HepG2 (cell line): Measurements from ENCODE around the gene KLF15. TPM values are rescaled to one million over a fixed set of nuclear protein-coding genes. Genes with fewer than 3 reads are reported as not detected.

Experiments
- AGO2 ChIP-seq: fragments of 200-400 bp; formaldehyde crosslinking; optimal IDR thresholded peaks from 2 replicates; pipeline ENCODE3; 2017; ENCODE audit warnings: mild to moderate bottlenecking, low read depth, low read length, moderate library complexity
- AHDC1 ChIP-seq: sonication (generic); formaldehyde crosslinking; IDR thresholded peaks from 2 replicates; pipeline ENCODE4 v1.5.1; 2020; ENCODE audit warnings: mild to moderate bottlenecking, missing genetic modification reagents, borderline replicate concordance
- DR1 ChIP-seq: sonication (generic); formaldehyde crosslinking; IDR thresholded peaks from 2 replicates; pipeline ENCODE4 v1.8.0; 2021; ENCODE audit warnings: mild to moderate bottlenecking, missing genetic modification reagents, inconsistent platforms
- KDM5B ChIP-seq: sonication (generic); formaldehyde crosslinking; IDR thresholded peaks from 2 replicates; pipeline ENCODE4 v1.4.0; 2020; ENCODE audit warnings: missing genetic modification reagents, mild to moderate bottlenecking, borderline replicate concordance
- KLF11 ChIP-seq: IDR thresholded peaks from 2 replicates; pipeline ENCODE4 v1.6.1; 2016; ENCODE audit warnings: missing compliant biosample characterization
- MTA3 ChIP-seq: sonication (generic); formaldehyde crosslinking; IDR thresholded peaks from 2 replicates; pipeline ENCODE4 v1.4.0; 2020; ENCODE audit warnings: missing genetic modification reagents
- REST ChIP-seq, 2 experiments: IDR thresholded peaks; 2 replicates each; pipeline ENCODE4 v1.6.1; 2011 to 2012; ENCODE audit warnings: low read length in 2 of 2, borderline replicate concordance in 1 of 2, low read depth in 1 of 2, mild to moderate bottlenecking in 1 of 2, moderate library complexity in 1 of 2
- SMARCE1 ChIP-seq: fragments of 450-650 bp; IDR thresholded peaks from 2 replicates; pipeline ENCODE4 v1.6.1; 2017; ENCODE audit warnings: borderline replicate concordance
- SOX5 ChIP-seq: IDR thresholded peaks from 2 replicates; pipeline ENCODE4 v1.6.1; 2016; ENCODE audit warnings: borderline replicate concordance
- TGIF2 ChIP-seq: IDR thresholded peaks from 2 replicates; pipeline ENCODE4 v1.6.1; 2016; ENCODE audit warnings: control low read depth, missing compliant biosample characterization
- ZBTB39 ChIP-seq: sonication (generic); formaldehyde crosslinking; IDR thresholded peaks from 2 replicates; pipeline ENCODE4 v1.5.0; 2020; ENCODE audit warnings: missing genetic modification reagents
- ZFAT ChIP-seq: sonication (generic); formaldehyde crosslinking; conservative IDR thresholded peaks from 2 replicates; pipeline ENCODE4 v1.8.1; 2023; ENCODE audit warnings: missing genetic modification reagents, inconsistent platforms
- ZNF816 ChIP-seq: sonication (generic); formaldehyde crosslinking; IDR thresholded peaks from 2 replicates; pipeline ENCODE4 v1.8.0; 2022; ENCODE audit warnings: missing genetic modification reagents, mild to moderate bottlenecking, borderline replicate concordance
- ZXDC ChIP-seq: sonication (generic); formaldehyde crosslinking; IDR thresholded peaks from 2 replicates; pipeline ENCODE4 v1.5.0; 2020; ENCODE audit warnings: mild to moderate bottlenecking, missing genetic modification reagents
- polyA plus RNA-seq, 8 experiments: library from polyadenylated mRNA; depleted of rRNA in 3 of 8; stranded (reverse) in 7 of 8; unstranded in 1 of 8; fragments of >200 nt; fragmentation: Illumina TruSeq in 4 of 8; extraction: Trizol in 4 of 8; gene quantifications; 2 replicates each; pipeline versions ENCODE4 v1.2.1 to v1.2.3, GENCODE V29; 2011 to 2016; ENCODE audit warnings: low read depth in 4 of 8, missing spikeins in 1 of 8, mixed read lengths in 1 of 8; ENCODE audit not compliant: insufficient read depth in 1 of 8
- total RNA-seq, 5 experiments: library from RNA; depleted of rRNA; stranded (reverse); fragments of >200 nt; fragmentation: Illumina TruSeq; extraction: Trizol; gene quantifications; 2 replicates each; pipeline ENCODE4 v1.2.3, GENCODE V29; 2016; ENCODE audit warnings: low read depth in 1 of 5

Gene KLF15
- total and polyA plus RNA-seq, 2 of the 13 experiments (the other 11 are each of a cell fraction or from before 2014, with no cell fraction given) = 7.1 to 7.8 TPM

GRCh38 chr3:126355777-126356372, 1.3 kb downstream of the KLF15 start (continued):
- TF ChIP-seq AGO2 (peak; percentile 34), AHDC1 (CRISPR knock-in tag) (peak; percentile 53; the same call in 1 of the 2 replicates), MTA3 (CRISPR knock-in tag) (no peak), SOX5 (CRISPR knock-in tag) (peak; percentile 32; the same call in 1 of the 2 replicates), ZNF816 (CRISPR knock-in tag) (peak; percentile 60; the same call in 1 of the 2 replicates), TGIF2 (CRISPR knock-in tag) (no peak), ZXDC (CRISPR knock-in tag) (no peak), DR1 (CRISPR knock-in tag) (0 out of 2 replicates have a peak, but pooled peaks have one; percentile 12), REST (IDR thresholded peaks at IDR 0.05; ENCODE audit: borderline replicate concordance in 1 of 2, low read depth in 1 of 2, low read length in 2 of 2) (no peak; a peak in 1 of 4 replicates), SMARCE1 (no peak), KDM5B (CRISPR knock-in tag) (peak; percentile 29; the same call in 1 of the 2 replicates), KLF11 (peak; percentile 76; the same call in 1 of the 2 replicates), ZFAT (no peak), ZBTB39 (peak; percentile 43; the same call in 1 of the 2 replicates)
